Measurements from ENCODE around the gene UQCC3.

- no peak for TF ChIP-seq CTCF (conservative IDR thresholded peaks at IDR 0.05; ENCODE audit: low read length)
- no peak for TF ChIP-seq EZH2phosphoT487 (IDR thresholded peaks at IDR 0.05; ENCODE audit: borderline replicate concordance)
Measured at GRCh38 chr11:62689421-62690183, 18.1 kb downstream of the UQCC3 start, which contains the start of gene LRRN4CL.

Data from Loucy (cell line).